ENCODE results near the gene MOV10L1. TPM values are rescaled to one million over a fixed set of nuclear protein-coding genes. Genes with fewer than 3 reads are reported as not detected.
A peak's percentile ranks its signal among the peaks of the same experiment; 100 is the strongest.

Gene MOV10L1
- total and polyA plus RNA-seq, 2 donors (not counting 3 experiments of a cell fraction or from before 2014, with no cell fraction given) = 27.6 to 37.6 TPM

DNA sequence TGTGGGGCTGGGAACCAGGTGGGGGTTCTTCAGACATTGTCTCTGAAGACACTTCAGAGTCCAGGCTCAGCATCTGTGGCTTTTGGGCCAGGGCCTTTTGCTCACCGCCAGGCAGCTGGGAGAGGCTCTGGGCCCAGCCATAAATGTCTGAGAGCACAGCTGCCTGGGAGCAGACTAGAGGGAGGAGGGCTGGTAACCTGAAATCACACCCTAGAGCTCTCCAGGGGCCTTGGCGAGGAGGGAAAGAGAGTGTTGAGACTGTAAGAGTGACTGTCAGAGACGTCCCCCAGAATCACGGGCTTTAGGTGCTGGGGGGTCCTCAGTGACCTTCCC, 100.0 kb downstream of the MOV10L1 start:
- Histone ChIP-seq H4K20me1 (replicated peaks; ENCODE audit: control insufficient read depth, extremely low read depth, insufficient read depth, low read length) (no peaks in the 10 kb centered on the region), H3K4me3 (replicated peaks in 1 of 3; ENCODE audit: insufficient read depth in 1 of 3, low read depth in 1 of 3, low read length in 3 of 3) (no peak overlapping the region), H3K9me1 (replicated peaks; ENCODE audit: control insufficient read depth, extremely low read depth, insufficient read depth, low read length) (no peaks in the 10 kb centered on the region), H3K36me3 (ENCODE audit: control insufficient read depth in 2 of 2, extremely low read depth in 1 of 2, insufficient read depth in 2 of 2, low read length in 2 of 2) (peaks cover 5 to 8% of the 10 kb centered on the region in 2 experiments), H3K9me3 (replicated peaks; ENCODE audit: control insufficient read depth, insufficient read depth, low read length) (no peaks in the 10 kb centered on the region), H3K4me2 (ENCODE audit: insufficient read depth, low read length) (peak overlapping the region; percentile 64), H3K9ac (replicated peaks; ENCODE audit: extremely low read depth, insufficient read depth, low read length) (no peak overlapping the region), H3K27me3 (ENCODE audit: control insufficient read depth in 2 of 2, insufficient read depth in 2 of 2, low read length in 2 of 2) (no peaks in the 10 kb centered on the region), H2AFZ (ENCODE audit: low read depth, low read length) (no peak overlapping the region), H3K4me1 (ENCODE audit: control insufficient read depth, extremely low read depth, insufficient read depth, low read length) (peaks cover 33% of the 10 kb centered on the region), H3K27ac (ENCODE audit: insufficient read depth, low read depth, low read length) (peak overlapping the region; percentile 19), H3K79me2 (ENCODE audit: control insufficient read depth, insufficient read depth, low read length) (peaks cover 71% of the 10 kb centered on the region)
- CTCF ChIA-PET = interaction anchor here (1.0 to 2.2 kb wide), 3 partner anchors 41 to 422 kb away, joined by 3 to 19 read pairs (median 3); no protein-coding TSS in a partner anchor
- no peak for FAIRE-seq
- dilution Hi-C loops (cut with MboI; ENCODE audit: extremely low pct_ligation_motif_present, low sequenced_read_pairs) = no loop called here
- no peak for DNase-seq (ENCODE audit: low read depth, low spot score)
- TF ChIP-seq MYC (IDR thresholded peaks at IDR 0.05; ENCODE audit: low read depth, low read length) (no peak), CTCF (IDR thresholded peaks at IDR 0.05; ENCODE audit: extremely low read depth in 1 of 2, insufficient read depth in 1 of 2, low read depth in 1 of 2, low read length in 2 of 2) (no peak), POLR2A (IDR thresholded peaks at IDR 0.05; ENCODE audit: low read depth, low read length) (no peak), POLR2AphosphoS5 (IDR thresholded peaks at IDR 0.05; ENCODE audit: insufficient read depth, low read depth, low read length) (no peak), EZH2 (IDR thresholded peaks at IDR 0.05; ENCODE audit: borderline replicate concordance, low read depth, low read length, severe bottlenecking) (no peak)
- BruUV-seq (replicated peaks) = no TSS peak
- POLR2A ChIA-PET = no interaction called here
- intact Hi-C loops (cut with micrococcal nuclease) = loop anchor here (5.0 kb wide), 1 partner anchor 78 kb away; no protein-coding TSS in a partner anchor

Measured in endothelial cell of umbilical vein (primary cell).